Hematopoietic multipotent progenitor cell treated with erythropoietin and hydrocortisone succinate and interleukin-3 and kit ligand, for 8 days (in vitro differentiated cells): ENCODE data around the gene ECHDC1.
"Not testable (repeated sequence)": the region's sequence is repeated elsewhere in the genome, so short reads cannot be mapped to it uniquely, and the experiment has no call there.

Experiments used
- DNase-seq: peaks from one replicate; pipeline ENCODE4 v3.0.0-alpha.2; 2015

The ECHDC1 gene

DNA sequence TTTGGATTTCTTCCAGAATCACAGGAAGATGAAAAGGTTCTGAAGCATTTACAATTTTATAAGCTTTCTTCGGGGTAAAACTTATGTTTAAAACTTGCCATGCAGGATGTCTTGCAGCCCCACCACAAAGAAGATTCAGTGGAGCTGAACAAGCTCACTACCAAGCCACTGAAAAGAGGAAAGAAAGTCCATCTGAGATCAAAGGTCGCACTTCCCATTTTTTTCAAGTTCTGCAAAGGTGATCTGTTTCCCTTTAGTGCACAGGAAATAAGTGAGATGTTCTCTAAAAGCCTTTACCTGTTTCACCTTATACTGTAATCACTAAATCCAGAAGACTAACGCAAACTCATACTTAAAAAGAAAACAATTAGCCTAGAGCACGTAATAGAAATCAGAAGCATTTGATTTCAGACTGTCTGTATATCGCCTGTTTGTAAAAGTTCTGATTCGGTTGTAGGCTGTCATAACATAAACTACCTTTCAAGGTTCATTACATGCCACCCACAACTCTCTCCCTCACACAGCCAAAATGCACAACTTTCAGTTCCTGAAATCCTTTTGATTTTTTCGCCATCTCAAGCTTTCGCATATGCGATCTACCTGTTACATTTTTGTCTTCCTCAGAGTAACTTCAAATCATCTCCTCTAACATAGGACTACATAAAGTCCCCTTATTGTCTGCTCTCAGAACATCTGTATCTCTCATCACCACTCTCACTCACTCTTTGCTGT is 1.8 kb downstream of the ECHDC1 start:
- no peak for DNase-seq

DNA sequence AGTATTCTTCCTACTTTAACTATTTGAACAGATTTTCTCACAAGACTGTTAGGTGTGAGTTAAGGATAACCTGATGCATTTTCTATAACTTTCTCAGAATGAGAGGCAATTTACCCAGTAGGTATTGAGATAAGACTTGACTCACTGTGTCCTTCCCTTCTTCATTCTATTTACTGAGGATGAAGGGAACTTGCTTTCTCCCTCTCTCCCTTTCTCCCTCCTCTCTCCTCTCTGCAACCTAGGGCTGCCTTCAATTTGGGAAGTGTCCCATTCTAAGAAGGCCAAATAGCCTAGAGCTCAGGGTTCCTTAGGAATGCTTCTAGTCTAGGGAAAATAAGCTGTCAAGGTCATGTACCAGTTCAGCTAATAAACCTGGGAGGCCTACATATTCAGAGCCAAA is 3.2 kb downstream of the ECHDC1 start:
- no peak for DNase-seq

DNA sequence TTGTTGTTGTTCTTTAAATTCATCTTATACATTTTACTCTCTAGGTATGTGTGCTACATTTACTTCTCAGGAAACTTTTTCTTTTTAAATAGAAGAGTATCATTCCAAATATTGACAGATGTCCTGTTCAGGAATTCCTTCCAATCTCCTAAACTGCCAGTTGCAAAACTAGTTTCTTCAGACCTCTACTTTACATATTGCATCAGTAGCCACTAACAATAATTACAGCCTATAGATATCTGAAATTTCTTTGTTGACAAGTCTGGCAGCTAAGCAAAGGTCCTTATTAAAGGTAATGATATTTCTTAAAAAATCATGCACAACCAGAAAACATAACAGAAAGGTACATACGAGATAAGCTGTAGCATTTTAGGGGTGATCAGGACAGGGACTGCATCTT is 4.5 kb downstream of the ECHDC1 start:
- DNase-seq = no peak

DNA sequence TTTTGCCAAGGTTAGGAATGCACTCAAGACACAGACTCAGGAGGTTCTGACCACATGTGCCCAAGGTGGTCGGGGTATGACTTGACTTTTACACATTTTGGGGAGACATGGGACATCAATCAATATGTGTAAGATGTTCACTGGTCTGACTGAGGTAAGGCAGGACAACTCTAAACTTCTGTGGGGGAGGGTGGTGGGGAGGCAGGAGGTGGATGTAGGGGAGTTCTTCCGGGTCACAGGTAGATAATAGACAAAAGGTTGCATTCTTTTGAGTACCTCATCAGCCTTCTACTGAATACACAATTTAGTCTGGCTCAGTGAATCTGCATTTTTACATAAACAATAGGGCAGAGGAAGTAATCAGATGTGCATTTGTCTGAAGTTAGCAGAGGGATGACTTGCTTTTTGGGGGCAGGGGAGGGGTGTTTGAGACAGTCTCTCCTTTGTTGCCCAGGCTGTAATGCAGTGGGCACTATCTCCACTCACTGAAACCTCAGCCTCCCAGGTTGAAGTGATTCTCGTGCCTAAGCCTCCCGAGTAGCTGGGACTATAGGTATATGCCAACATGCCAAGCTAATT is 10.9 kb downstream of the ECHDC1 start:
- no peak for DNase-seq

DNA sequence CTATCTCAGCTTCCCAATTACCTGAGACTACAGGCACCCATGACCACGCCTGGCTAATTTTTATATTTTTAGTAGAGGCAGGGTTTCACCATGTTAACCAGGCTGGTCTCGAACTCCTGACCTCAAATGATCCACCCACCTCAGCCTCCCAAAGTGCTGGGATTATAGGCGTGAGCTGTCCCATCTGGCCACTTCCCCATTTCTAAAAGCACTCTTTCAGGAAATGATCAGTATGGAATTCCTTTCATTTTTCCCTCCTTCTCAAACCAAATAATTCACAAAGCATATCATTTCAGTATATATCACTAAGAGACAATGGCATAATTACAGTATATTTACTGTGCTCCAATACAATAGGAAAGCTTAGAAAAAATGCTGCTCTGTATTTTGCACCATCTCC is 12.2 kb downstream of the ECHDC1 start:
- DNase-seq = not testable (repeated sequence)

DNA sequence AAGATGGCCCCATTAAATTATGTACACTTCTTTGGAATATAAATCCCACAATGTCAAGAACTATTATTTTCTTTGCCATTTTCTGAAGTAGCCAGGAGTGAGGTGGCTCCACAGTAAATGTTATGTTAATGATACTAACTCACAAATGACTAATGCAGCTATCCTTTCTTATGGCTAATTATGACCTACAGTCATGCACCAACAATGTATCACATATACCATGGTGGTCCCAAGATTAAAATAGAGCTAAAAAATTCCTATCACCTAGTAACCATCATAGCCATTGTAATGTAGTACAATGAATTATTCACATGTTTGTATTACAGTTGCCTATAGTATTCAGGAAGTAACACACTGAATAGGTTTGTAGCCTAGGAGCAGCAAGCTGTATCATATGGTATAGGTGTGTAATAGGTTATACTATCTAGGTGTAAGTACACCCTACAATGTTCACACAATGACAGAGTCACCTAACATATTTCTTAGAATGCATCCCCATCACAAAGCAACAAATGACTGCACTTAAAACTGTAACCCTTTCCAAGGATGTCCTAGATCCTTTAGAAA is 15.3 kb downstream of the ECHDC1 start:
- no peak for DNase-seq

DNA sequence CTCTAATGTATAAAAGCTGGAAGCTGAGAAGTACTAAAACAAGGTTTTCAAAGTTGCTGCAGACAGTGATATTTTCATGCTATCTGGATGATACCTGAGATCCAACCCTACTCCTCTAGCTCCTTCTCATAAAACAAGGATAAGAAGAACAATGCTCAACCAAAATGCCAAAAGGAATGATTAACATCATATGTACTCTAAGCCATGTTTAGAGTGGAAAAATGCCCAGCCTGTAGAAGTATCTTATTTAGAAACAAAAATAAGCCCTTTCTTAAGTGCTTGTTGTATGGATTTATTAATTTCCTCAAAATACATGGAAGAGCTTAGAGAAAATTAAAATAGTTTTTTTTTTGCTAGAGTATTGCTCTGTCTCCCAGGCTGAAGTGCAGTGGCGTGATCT is 23.7 kb downstream of the ECHDC1 start:
- DNase-seq = no peak

DNA sequence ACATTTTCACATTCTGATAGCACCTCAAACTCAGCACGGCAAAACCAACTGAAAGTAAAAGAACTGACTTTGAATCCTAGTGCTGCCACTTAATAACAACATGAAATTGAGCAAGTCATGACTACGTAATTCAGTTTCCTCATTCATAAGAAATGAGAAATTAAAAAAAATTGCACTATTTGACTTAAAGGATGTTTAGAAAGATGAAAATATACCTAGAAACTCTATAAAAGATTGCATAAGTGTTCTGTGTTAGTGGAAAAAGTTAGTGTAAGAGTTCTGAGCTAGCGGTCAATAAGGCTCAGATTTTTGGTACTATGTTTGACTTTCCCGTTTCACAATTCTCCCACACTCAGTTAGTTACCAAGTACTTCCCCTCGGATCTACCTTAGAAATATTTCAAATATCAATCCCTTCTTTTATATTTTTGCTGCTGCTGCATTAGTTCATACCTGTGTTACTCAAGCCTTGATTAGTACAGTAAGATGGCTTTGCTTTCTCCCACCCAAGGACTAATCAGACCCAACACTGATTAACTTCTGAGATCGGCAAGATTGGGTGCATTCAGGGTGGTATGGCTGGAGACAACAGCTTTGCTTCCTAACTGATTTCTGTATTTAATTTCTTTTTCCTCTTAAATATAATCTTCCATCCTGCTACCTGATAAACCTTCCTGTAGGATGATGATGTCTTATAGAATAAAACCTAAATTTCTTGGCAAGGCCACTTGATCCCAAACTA is 25.9 kb downstream of the ECHDC1 start:
- no peak for DNase-seq

DNA sequence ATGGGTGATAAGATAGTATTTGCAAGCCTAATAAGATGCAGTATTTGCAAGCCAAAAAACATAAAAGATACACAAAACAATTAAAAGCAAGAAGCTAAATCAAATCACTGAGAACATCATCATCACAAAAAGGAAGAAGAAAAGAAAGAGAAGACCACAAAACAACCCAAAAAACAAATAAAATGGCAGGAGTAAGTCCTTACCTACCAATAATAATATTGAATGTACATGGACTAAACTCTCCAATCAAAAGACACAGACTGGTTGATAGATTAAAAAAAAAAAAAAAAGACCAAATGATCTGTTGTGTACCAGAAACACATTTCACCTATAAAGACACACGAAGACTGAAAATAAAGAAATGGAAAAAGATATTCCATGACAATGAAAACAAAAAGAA is 37.7 kb downstream of the ECHDC1 start:
- no peak for DNase-seq

DNA sequence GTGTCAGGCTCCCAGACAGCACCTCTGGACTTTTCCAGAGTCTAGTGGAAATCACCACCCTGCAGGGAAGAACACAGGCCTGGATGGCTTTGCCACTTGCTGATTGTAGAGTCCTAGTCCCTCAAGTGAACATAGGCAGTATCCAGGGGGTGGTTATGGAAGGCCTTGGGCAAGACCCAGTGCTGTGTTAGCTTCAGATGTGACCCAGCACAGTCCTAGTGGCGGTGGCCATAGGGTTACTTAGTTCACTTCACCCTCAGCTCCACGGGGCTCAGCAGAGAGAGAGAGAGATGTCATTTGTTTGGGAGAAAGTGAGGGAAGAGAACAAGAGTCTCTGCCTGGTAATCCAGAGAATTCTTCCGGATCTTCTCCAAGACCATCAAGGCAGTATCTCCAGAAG is 39.5 kb downstream of the ECHDC1 start:
- DNase-seq = no peak

DNA sequence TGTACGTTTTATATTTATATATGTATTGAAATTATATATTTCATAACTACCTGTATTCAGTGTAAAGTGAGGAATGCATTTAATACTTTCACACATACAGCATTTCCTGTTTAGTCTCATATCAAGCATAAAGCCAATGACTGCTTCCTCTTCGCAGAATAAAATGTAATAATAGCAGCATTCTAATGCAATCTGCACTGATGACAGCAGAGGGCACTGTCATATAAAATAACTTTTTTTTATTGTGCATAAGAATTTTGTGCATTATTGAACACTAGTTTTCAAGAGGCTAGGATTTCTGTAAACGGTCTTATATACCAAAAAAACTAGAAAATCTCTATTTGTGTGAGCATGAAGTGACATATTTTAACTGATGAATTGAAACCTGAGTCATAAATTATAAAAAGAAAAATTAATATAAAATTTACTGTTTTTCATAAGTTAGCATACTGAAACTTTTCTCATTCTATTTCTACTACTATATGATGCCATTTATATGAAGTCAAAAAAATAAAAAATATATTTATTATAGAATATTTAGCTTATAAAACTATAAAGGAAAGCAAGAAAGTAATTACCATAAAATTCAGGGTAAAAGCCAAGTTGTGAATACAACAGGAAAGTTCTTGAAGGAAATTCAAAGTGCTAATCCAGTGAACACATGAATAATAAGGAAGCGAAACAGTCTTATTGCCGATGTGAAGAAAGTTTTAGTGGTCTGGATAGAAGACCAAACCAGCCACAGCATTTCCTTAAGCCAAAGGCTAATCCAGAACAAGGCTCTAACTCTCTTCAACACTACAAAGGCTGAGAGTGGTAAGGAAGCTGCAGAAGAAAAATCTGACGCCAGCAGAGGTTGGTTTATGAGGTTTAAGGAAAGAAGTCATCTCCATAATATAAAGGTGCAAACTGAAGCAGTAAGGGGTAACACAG is 40.4 kb downstream of the ECHDC1 start:
- DNase-seq = peak; percentile 75

DNA sequence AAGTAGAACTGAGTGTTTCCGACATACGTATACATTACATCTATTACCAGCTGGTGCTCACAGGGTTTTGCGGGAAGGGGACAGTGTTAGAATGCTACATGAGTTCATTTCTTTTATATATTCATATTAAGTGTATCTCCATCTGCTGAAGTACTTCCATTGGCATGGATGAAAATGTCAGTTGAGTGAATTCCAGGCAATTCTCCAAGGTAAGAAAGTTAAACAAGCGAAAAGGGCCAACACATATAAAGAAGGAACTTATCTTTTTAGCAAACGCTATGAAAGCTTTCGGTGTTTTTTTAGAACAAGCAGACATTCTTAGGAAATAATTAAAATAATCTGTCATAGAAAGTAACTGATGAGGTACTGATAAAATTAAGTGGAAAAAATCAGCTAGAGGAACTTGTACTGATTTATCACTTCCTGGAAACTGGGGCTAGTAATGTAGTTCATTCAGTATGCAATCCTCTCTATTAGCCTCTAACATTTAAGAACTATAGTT is 42.2 kb downstream of the ECHDC1 start:
- DNase-seq = no peak

DNA sequence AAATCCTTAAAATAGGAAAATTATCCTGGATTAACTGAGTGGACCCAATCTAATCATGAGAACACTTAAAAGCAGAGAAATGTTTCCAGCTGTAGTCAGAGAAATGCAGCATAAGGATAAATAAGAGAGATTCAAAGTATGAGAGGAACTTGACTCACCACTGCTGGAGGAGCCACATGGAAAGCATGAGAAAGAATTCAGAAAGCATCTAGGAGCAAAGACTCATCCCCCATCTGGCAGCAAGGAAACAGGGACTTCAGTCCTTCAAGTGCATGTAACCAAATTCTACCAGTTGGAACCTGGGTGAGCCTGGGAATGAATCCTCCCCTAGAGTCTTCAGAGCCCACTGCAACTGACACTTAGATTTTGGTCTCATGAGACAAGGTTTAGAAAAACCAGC is 43.0 kb downstream of the ECHDC1 start:
- DNase-seq = no peak

DNA sequence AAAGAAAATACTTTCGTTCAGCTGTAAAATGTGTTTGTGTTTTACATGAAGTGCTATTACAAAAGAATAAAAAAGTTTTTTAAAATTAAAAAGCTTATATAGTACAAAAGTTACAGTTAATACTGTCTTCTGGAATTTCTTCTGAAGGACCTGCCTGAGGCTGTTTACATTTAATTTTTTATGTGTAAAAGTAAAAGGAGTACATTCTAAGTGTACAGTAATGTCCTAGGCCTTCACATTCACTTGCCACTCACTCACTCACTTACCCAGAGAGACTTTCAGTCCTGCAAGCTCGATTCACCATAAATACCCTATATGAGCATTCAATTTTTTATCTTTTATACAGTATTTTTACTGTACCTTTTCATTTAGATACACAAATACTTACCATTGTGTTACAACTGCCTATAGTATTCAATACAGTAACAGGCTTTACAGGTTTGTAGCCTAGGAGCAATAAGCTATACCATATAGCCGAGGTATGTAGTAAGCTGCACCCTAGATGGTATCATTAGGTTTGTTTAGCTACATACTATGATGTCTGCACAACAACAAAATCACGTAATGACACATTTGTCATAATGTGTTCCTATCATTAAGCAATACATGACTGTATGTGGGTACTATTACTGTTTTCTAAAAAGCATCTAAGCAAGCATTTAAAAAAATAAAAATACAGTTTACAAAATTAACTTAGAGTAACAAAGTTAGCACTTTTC is 43.7 kb downstream of the ECHDC1 start:
- DNase-seq = no peak

DNA sequence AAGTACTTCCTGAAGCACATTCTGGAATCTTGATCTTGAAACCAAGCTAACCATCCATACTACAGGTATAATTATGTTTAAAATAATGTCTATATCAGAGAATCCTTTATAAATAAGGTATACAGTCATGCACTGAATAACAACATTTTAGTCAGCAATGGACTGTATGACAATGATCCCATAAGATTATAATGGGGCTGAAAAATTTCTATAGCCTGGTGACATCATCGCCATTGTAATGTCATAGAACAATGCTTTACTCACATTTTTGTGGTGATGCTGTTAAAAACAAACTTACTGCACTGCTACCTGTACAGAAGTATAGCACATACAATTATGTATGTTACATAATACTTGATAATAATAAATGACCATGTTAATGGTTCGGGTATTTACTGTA is 44.9 kb downstream of the ECHDC1 start:
- DNase-seq = no peak

DNA sequence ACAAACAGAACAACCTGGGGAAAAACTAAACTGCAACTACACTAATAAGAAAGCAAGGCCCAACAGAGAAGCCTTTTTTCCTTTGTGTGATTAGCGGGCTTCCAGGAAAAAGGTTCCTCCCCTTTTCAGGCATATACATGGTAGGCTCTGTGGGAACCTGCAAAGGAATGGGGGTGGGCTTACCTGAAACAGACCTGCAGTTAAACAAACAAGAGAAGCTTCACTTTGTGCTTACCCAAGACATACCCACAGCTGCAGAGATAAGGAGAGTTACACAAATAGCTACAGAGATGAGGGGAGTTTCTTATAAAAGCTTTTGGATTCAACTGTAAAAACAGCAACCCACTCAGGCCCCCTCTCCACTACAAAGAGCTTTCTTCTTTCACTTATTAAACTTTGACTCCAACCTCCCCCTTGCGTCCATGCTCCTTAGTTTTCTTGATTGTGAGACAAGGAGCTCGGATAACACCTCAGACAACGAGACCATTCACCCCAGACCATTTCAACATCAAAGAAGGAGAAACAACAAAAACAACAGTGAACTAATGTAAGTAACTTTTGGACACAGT is 45.8 kb downstream of the ECHDC1 start:
- DNase-seq = no peak

DNA sequence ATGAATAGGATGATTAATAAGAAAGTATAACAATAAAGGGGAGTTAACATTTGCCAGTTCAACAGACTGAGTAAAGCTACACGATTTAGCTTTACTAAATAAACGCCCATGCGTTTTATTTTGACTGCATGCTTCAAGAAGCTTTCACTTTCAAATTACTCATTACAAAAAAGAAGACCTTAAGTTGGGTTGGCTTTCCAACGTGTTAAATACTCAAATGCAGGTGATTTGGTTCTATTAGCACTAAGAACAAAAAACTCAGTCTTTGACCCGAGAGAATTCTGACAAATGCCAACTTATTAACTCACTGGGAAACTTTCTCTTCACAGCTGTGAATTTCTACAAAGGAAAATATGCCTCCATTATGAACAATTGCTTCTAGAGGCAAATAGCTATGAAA is 51.9 kb downstream of the ECHDC1 start:
- DNase-seq = no peak

DNA sequence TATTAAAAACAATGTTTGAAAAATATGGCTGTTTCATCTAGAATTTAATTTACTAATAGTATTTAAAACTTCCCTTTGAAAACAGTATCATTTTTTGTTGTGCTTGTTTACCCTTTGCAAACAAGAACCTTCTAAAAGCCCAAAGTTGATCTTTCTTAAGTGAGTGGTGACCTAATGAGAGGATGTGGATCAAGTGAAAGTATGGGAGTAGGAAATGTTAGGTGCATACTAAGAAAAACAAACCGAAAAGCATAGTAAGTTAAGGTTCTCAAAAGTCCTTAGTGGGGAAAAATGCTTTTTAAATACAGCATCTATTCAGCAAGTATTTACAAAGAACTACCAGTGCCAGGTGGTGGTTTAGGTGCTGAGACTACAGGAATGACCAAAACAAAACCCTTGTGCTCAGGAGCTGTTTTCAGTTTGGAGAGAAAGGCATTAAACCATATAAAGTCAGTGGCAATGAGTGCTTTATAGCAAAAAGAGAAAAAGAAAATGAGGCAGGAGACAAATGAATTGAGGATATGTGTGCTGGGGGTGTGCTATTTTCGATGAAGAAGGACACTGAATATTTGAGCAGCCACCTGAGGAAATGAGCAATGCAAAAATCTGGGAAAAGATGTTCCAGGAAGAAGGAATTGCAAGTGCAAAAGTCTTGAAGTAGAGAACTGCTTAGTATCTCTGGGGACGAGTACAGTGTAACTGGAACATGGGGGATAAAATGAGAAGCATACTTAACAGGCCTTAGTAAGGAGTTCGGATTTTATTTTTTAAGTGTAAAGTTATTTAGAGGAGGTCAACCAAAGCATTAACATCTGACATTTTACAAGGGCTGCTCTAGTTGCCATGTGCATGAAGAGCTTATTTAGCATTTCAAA is 52.8 kb downstream of the ECHDC1 start:
- no peak for DNase-seq

DNA sequence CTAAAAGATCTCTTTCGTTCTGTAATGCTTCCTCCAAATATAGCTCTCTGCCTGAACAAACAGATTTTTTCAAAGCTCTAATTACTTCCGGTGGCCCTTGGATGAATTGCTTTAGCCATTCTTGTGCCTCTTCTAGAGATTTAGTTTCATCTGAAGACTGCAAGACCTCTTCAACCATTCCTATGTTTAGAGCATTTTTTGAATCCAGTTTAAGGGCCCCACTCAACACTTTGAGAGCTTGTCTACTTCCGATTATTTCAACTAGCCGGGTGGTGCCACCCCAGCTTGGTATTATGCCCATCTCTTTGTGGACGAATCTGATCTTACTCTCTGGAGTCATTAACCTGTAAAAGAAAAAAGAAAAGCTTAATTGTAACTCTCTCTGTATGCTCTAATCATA is 53.5 kb downstream of the ECHDC1 start:
- no peak for DNase-seq

DNA sequence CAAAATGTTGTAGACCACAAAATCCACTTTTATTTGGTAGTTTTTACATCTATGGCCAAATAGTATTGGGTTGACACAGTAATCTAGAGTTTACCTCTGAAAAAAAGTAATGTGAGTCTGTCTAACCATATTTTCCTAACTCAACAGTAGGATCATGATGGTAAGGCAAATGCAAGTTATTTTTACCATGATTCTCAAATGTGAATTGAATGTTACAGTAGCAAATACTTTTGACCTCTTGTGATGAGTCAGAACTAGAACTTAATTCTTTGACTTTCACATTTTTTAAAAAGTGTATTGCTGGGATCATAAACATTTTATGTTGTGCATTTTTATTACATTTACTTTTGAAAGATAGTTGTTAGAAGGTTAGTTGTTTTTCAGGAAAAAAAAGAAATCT is 54.7 kb downstream of the ECHDC1 start:
- no peak for DNase-seq

DNA sequence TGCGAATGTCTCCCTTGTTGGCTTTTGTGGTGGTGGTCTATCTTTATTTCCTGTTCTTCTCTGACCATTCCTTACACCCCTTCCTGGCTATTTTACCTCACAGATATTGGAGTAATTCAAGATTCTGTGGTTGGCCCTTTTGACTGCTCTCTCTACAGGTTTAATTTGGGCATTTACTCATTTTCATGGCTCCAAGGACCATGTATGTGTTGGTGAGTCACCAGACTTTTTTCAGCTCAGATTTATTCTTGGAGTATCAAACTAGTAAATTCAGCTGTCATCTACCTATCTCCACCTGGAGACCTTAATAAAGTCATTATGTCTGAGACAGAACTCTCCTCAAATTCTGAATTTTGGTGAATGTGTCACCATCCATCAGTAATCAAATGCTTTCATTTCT is 61.2 kb downstream of the ECHDC1 start:
- DNase-seq = no peak
